OCI-LY3 (cell line): ENCODE data around the gene SLC27A5.

ENCODE experiments used
- H2AFZ ChIP-seq: fragments of 200-600, 300-600 bp; shearing (Covaris generic); 2 replicates; pipeline ENCODE4 v1.6.0; 2014; ENCODE audit warnings: antibody characterized with exemption, low read depth, low read length
- H3K27ac ChIP-seq: fragments of 200-600, 300-600 bp; sonication (generic); 2 replicates; pipeline ENCODE4 v1.5.1; 2014; ENCODE audit warnings: mild to moderate bottlenecking, low read length, moderate library complexity, mixed read lengths
- H3K27me3 ChIP-seq: fragments of 200-600, 300-600 bp; sonication (generic); 2 replicates; pipeline ENCODE4 v1.6.1; 2014; ENCODE audit warnings: low read depth, low read length, mixed read lengths
- H3K36me3 ChIP-seq: fragments of 200-600, 300-600 bp; sonication (generic); replicated peaks from 2 replicates; pipeline ENCODE3; 2014; ENCODE audit warnings: low read depth, low read length, mixed read lengths
- H3K4me1 ChIP-seq: fragments of 300-600, 200-600 bp; sonication (generic); 2 replicates; pipeline ENCODE4 v1.6.1; 2014; ENCODE audit warnings: low read length, mixed read lengths
- H3K4me2 ChIP-seq: fragments of 200-600, 300-600 bp; sonication (generic); 2 replicates; pipeline ENCODE4 v1.6.1; 2014; ENCODE audit warnings: low read length, mixed read lengths
- H3K4me3 ChIP-seq: fragments of 300-600, 200-600 bp; sonication (generic); 2 replicates; pipeline ENCODE4 v1.5.1; 2014; ENCODE audit warnings: antibody characterized with exemption, mild to moderate bottlenecking, low read length, moderate library complexity
- H3K79me2 ChIP-seq: fragments of 300-600, 200-600 bp; shearing (Covaris generic); 2 replicates; pipeline ENCODE4 v1.6.1; 2014; ENCODE audit warnings: mild to moderate bottlenecking, low read length, mixed read lengths
- H3K9ac ChIP-seq: fragments of 300-600, 200-600 bp; shearing (Covaris generic); 2 replicates; pipeline ENCODE4 v1.6.0; 2014; ENCODE audit warnings: mild to moderate bottlenecking, low read length, moderate library complexity
- H3K9me3 ChIP-seq: fragments of 200-600, 300-600 bp; shearing (Covaris generic); 2 replicates; pipeline ENCODE4 v1.6.1; 2014; ENCODE audit warnings: low read length, mixed read lengths; ENCODE audit not compliant: insufficient read depth
- H4K20me1 ChIP-seq: fragments of 200-600, 300-600 bp; sonication (generic); 2 replicates; pipeline ENCODE4 v1.6.1; 2016; ENCODE audit warnings: low read length, mixed read lengths; ENCODE audit not compliant: insufficient read depth
- EZH2phosphoT487 ChIP-seq: fragments of 200-600 bp; shearing (Covaris generic); IDR thresholded peaks from 2 replicates; pipeline ENCODE4 v1.6.1; 2018; ENCODE audit warnings: antibody characterized with exemption, mixed run types, low read depth
- TF ChIP-seq, protein P1 (sequence below): fragments of 200-600, 300-600 bp; sonication (generic); IDR thresholded peaks from 2 replicates; pipeline ENCODE4 v1.5.1; 2014; ENCODE audit warnings: antibody characterized with exemption, low read length, low read depth

SLC27A5 gene

DNA sequence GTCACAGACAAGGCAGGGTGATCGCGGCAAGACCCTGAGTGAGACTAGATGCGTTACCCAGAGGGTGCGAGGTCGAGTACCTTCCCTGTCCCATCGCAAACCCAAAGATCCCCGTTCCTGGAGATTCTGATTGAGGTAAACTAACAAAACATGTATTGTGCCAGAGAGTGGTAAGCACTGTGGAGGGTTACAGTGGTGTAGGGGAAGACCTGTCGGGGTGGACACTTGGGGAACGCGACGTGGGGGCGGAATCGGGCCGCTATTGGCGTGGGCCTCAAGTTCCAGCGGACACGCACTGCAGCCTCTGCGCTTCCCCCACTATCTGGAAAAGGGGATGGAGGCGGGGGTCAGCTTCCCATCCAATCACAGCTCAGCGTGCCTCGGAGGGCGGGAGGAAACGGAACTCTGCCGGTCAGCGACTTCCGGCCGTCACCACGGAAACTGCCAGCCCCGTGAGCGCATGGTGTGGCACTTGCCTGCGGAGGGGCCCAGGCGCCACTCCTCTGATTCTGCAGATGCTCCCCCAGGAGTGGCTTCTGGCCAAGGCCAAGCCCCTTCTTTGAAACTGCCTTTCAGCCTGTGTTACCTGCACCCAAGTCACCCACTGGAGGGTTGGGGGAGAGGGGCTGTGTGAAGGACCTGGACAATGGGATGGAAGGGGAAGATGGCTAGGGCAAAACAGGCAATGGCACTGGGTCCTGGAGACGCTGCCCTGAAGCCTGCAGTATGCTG lies 47.6 kb upstream of the SLC27A5 start:
- Histone ChIP-seq H3K4me3 (peak overlapping the region; percentile 88), H3K27ac (peak overlapping the region; percentile 94), H3K9ac (peak overlapping the region; percentile 99), H3K79me2 (peaks cover 66% of the 10 kb centered on the region), H4K20me1 (no peaks in the 10 kb centered on the region), H3K4me1 (peaks cover 23% of the 10 kb centered on the region), H3K36me3 (peaks cover 25% of the 10 kb centered on the region), H2AFZ (peak overlapping the region; percentile 12; the same call in 1 of the 2 replicates), H3K4me2 (peak overlapping the region; percentile 94), H3K27me3 (no peaks in the 10 kb centered on the region), H3K9me3 (no peaks in the 10 kb centered on the region)
- no peak for TF ChIP-seq EZH2phosphoT487
- TF ChIP-seq, protein P1, sequence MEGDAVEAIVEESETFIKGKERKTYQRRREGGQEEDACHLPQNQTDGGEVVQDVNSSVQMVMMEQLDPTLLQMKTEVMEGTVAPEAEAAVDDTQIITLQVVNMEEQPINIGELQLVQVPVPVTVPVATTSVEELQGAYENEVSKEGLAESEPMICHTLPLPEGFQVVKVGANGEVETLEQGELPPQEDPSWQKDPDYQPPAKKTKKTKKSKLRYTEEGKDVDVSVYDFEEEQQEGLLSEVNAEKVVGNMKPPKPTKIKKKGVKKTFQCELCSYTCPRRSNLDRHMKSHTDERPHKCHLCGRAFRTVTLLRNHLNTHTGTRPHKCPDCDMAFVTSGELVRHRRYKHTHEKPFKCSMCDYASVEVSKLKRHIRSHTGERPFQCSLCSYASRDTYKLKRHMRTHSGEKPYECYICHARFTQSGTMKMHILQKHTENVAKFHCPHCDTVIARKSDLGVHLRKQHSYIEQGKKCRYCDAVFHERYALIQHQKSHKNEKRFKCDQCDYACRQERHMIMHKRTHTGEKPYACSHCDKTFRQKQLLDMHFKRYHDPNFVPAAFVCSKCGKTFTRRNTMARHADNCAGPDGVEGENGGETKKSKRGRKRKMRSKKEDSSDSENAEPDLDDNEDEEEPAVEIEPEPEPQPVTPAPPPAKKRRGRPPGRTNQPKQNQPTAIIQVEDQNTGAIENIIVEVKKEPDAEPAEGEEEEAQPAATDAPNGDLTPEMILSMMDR: no peak

DNA sequence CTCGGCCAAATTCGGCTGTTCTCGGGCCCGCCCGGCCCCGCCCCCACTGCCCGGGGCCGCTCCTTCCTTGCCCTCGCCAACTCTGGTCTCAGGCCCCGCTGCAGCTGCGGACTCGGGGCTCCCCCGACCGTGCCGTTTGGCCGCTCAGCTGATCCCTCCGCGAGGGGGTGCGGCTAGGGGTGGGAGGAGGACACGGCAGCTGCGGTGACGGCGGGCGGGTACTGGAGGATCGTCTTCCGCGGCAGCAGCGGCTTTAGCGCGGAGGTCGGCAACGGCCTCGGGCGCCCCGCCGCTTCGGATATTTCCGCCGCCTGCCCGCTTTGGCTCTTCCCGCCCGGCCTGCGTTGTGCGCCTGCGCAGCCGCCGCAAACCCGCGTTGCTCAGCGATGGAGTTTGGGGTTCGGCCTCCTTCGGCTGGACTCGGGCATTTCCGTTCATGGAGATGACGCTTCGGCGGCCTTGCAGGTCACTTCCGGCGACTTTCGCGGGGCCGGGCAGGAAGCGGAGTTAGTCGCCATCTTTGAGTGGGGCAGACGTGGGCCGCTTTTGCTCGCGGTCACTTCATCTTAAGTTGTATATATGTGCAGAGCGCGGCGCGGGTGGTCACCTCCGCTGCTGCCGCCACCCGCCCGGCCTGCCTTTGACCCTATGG lies 47.0 kb upstream of the SLC27A5 start:
- H4K20me1 ChIP-seq: no peaks in the 10 kb centered on the region
- no peak for TF ChIP-seq EZH2phosphoT487
- TF ChIP-seq, protein P1: no peak
- peak overlapping the region; percentile 94 for H3K27ac ChIP-seq
- peaks cover 30% of the 10 kb centered on the region for H3K36me3 ChIP-seq
- H3K4me2 ChIP-seq: peak overlapping the region; percentile 94
- H3K4me3 ChIP-seq: peak overlapping the region; percentile 88
- H3K9me3 ChIP-seq: no peaks in the 10 kb centered on the region
- H3K79me2 ChIP-seq: peaks cover 73% of the 10 kb centered on the region
- H3K9ac ChIP-seq: peak overlapping the region; percentile 99
- peaks cover 29% of the 10 kb centered on the region for H3K4me1 ChIP-seq
- H3K27me3 ChIP-seq: no peaks in the 10 kb centered on the region
- peak overlapping the region; percentile 12; the same call in 1 of the 2 replicates for H2AFZ ChIP-seq

DNA sequence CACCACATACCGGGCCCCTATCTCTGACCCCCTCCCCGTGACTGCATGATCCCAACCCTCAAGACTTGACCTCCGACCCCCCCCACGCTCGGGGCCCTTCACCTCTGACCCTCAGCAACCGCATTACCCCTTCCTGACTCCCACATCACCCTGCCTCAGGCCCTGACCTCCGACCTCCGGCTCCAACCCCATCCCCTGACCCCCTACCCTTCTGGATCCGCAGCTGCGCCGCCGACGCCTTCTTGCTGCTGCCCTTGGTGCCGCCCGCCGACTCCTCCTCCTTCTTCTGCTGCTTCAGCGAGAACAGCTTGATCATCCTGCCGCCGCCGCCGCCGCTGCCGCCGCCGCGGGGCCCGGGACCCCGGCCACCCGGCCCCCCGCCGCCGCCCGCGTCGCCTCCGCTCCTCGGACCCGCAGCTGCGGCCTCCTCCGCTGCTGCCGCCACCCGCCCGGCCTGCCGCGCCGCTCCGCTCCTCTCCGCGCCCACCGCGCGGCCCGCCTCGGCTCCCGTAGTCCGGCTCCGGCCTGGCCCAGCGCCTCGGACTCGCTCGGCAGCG lies 46.4 kb upstream of the SLC27A5 start, which contains the start of gene UBE2M:
TSS of gene UBE2M (minus strand) at position 546 of the 557 bp plus-strand sequence. CDS start at position 316, 230 bp downstream.
- Histone ChIP-seq H3K27me3 (no peaks in the 10 kb centered on the region), H3K4me3 (peak within 1 kb of the TSS; percentile 88), H3K9ac (peak within 1 kb of the TSS; percentile 99), H4K20me1 (no peaks in the 10 kb centered on the region), H3K4me2 (peak within 1 kb of the TSS; percentile 95), H3K79me2 (peaks cover 75% of the 10 kb centered on the region), H2AFZ (peak within 1 kb of the TSS; percentile 12; the same call in 1 of the 2 replicates), H3K4me1 (peaks cover 33% of the 10 kb centered on the region), H3K27ac (peak within 1 kb of the TSS; percentile 94), H3K36me3 (peaks cover 28% of the 10 kb centered on the region), H3K9me3 (no peaks in the 10 kb centered on the region)
- TF ChIP-seq, protein P1: no peak
- no peak for TF ChIP-seq EZH2phosphoT487
